ENCODE results near the gene TRIM14.

Gene TRIM14

GRCh38 chr9:98159790-98160189 lies 40.8 kb upstream of the TRIM14 start:
- TF ChIP-seq, protein P1, sequence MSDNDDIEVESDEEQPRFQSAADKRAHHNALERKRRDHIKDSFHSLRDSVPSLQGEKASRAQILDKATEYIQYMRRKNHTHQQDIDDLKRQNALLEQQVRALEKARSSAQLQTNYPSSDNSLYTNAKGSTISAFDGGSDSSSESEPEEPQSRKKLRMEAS (IDR thresholded peaks at IDR 0.05; ENCODE audit: low read depth, low read length), result no peak
- TF ChIP-seq CTCF (IDR thresholded peaks at IDR 0.05; ENCODE audit: low read depth, low read length) (no peak), POLR2A (IDR thresholded peaks at IDR 0.05; ENCODE audit: extremely low read depth, insufficient read length) (no peak), MYC (IDR thresholded peaks at IDR 0.05; ENCODE audit: low read depth, low read length) (no peak)
- H3K4me3 ChIP-seq (ENCODE audit: low read depth, low read length), result no peak overlapping the region
- no peak for DNase-seq (ENCODE audit: low read depth)

DNA sequence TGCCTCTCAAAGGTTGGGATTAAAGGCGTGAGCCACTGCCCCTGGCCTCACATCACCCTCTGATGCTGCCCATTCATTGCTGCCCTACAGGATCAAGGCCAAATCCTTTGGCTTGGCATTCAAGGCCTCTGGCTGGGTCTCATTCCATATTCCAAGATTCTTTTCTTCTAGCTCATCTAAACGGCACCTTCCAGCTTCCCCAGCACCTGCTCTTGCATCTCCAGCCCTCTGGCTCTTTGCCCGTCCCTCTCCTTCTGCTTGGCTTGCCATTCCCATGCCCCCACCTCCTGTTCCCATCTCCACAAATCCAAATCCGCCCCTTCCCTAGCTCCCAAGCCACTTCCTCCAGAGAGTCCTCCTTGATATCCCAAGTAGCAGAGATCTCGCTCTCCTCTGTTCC lies 40.3 kb upstream of the TRIM14 start:
- no peak for DNase-seq (ENCODE audit: low read depth)
- TF ChIP-seq POLR2A (IDR thresholded peaks at IDR 0.05; ENCODE audit: extremely low read depth, insufficient read length) (no peak), CTCF (IDR thresholded peaks at IDR 0.05; ENCODE audit: low read depth, low read length) (no peak), MYC (IDR thresholded peaks at IDR 0.05; ENCODE audit: low read depth, low read length) (no peak)
- TF ChIP-seq, protein P1 (IDR thresholded peaks at IDR 0.05; ENCODE audit: low read depth, low read length), result no peak

GRCh38 chr9:98158071-98158831 lies 39.2 kb upstream of the TRIM14 start:
- TF ChIP-seq, protein P1 (IDR thresholded peaks at IDR 0.05; ENCODE audit: low read depth, low read length), result no peak
- TF ChIP-seq POLR2A (IDR thresholded peaks at IDR 0.05; ENCODE audit: extremely low read depth, insufficient read length) (no peak), CTCF (IDR thresholded peaks at IDR 0.05; ENCODE audit: low read depth, low read length) (no peak), MYC (IDR thresholded peaks at IDR 0.05; ENCODE audit: low read depth, low read length) (no peak)
- no peak overlapping the region for H3K4me3 ChIP-seq (ENCODE audit: low read depth, low read length)
- no peak for DNase-seq (ENCODE audit: low read depth)

More for the DNA sequence above, 40.3 kb upstream of the TRIM14 start:
- H3K4me3 ChIP-seq (ENCODE audit: low read depth, low read length), result no peak overlapping the region

GRCh38 chr9:98157372-98157771 lies 38.4 kb upstream of the TRIM14 start:
- no peak for TF ChIP-seq POLR2A (IDR thresholded peaks at IDR 0.05; ENCODE audit: extremely low read depth, insufficient read length)
- no peak for TF ChIP-seq MYC (IDR thresholded peaks at IDR 0.05; ENCODE audit: low read depth, low read length)
- no peak for TF ChIP-seq CTCF (IDR thresholded peaks at IDR 0.05; ENCODE audit: low read depth, low read length)
- TF ChIP-seq, protein P1 (IDR thresholded peaks at IDR 0.05; ENCODE audit: low read depth, low read length), result no peak
- no peak for DNase-seq (ENCODE audit: low read depth)

DNA sequence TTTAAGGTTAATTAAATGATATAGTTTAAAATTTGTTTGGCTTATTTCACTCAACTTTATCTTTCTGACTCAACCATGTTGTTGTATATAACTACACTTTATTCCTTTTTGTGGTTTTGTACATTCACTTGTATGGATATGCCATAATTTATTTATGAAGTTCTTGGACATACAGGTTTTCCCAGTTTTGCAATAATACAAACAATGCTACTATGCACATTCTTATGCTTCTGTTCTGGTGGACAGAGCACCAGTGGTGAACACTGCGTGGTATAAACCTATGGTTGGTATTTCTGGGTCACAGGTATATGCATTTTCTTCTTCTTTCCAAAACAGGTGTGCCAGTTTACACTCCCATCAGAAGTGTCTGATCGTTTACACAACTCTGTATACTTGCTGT lies 35.7 kb upstream of the TRIM14 start:
- H3K4me3 ChIP-seq (ENCODE audit: low read depth, low read length), result no peak overlapping the region
- DNase-seq (ENCODE audit: low read depth), result no peak
- TF ChIP-seq CTCF (IDR thresholded peaks at IDR 0.05; ENCODE audit: low read depth, low read length) (no peak), POLR2A (IDR thresholded peaks at IDR 0.05; ENCODE audit: extremely low read depth, insufficient read length) (no peak), MYC (IDR thresholded peaks at IDR 0.05; ENCODE audit: low read depth, low read length) (no peak)
- TF ChIP-seq, protein P1 (IDR thresholded peaks at IDR 0.05; ENCODE audit: low read depth, low read length), result no peak

More at GRCh38 chr9:98157372-98157771, 38.4 kb upstream of the TRIM14 start:
- H3K4me3 ChIP-seq (ENCODE audit: low read depth, low read length), result no peak overlapping the region
